SKM-1 (cell line): Measurements from ENCODE around the gene NCAPH2.
"Not testable (repeated sequence)": the region's sequence is repeated elsewhere in the genome, so short reads cannot be mapped to it uniquely, and the experiment has no call there.

Experiments used
- DNase-seq: peaks from one replicate; lab custom pipeline; 2025; ENCODE audit not compliant: unreplicated experiment; lab: John Stamatoyannopoulos, UW

The NCAPH2 gene

GRCh38 chr22:50517495-50518260, 9.7 kb downstream of the NCAPH2 start:
- no peak for DNase-seq

- DNase-seq = no peak
Measured at GRCh38 chr22:50518606-50519005, 10.6 kb downstream of the NCAPH2 start.

DNA sequence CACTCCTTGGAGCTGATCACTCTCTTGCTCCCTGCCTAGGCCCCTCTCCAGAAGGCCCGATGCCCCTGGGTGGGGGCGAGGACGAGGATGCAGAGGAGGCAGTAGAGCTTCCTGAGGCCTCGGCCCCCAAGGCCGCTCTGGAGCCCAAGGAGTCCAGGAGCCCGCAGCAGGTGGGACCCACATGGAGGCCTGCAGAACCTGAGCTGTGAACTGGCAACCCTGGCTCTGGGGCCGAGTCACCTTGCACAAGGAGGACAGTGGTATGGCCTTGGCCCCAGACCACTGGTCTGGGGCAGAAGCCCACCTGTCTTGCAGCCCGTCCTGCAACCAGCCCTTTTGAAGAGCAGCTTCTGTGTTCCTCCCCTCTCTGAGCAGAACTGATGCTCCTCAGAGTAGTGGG, 11.1 kb downstream of the NCAPH2 start:
- DNase-seq = no peak

GRCh38 chr22:50520184-50520583, 12.2 kb downstream of the NCAPH2 start:
- not testable (repeated sequence) for DNase-seq

DNA sequence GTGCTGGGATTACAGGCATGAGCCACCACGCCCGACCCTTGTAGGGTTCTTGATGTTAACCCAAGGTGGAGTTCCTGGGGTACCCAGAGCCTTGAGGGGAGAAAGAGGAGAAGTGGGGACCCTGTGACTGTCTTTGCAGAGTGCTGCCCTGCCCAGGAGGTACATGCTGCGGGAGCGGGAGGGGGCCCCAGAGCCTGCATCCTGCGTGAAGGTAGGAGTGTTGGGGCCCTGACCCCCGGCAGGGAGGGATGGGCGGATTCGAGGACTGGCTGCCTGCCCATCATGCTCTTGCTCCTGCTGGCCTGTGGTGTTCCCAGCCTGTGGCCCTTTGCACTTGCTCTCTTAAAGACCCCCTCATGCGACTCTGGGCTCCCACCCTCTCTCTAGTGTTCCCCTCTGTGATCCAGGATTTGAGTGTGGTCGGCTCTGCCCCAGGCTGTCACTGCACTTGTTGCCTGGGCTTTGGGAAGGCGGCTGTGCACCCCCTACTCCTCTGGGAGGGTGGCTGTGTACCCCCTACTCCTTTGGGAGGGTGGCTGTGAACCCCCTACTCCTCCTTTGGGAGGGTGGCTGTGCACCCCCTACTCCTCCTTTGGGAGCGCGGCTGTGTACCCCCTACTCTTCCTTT, 12.9 kb downstream of the NCAPH2 start:
- DNase-seq = no peak

- no peak for DNase-seq
Measured at GRCh38 chr22:50521710-50522109, 13.7 kb downstream of the NCAPH2 start.

DNA sequence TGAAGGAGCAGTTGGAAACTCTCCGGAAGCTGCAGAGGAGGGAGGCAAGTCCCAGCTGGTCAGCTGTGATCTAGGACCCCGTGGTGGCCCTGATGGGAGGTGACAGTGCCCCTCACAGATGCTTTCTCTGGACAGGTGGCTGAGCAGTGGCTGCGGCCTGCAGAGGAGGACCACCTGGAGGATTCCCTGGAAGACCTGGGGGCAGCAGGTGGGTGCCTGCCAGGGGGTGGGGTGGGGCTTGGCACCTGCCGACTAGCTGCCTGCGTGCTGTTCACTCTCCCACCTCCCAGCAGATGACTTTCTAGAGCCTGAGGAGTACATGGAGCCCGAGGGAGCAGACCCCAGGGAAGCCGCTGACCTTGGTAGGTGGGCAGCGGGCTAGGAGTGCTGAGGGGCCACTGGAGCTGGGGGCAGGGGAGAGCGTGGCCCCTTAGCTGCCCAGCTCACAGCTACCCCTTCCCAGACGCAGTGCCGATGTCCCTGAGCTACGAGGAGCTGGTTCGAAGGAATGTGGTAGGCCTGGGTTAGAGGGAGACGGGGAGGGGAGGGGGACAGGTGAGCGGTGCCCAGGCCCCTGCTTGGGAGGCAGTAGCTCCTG, 14.3 kb downstream of the NCAPH2 start:
- no peak for DNase-seq

DNA sequence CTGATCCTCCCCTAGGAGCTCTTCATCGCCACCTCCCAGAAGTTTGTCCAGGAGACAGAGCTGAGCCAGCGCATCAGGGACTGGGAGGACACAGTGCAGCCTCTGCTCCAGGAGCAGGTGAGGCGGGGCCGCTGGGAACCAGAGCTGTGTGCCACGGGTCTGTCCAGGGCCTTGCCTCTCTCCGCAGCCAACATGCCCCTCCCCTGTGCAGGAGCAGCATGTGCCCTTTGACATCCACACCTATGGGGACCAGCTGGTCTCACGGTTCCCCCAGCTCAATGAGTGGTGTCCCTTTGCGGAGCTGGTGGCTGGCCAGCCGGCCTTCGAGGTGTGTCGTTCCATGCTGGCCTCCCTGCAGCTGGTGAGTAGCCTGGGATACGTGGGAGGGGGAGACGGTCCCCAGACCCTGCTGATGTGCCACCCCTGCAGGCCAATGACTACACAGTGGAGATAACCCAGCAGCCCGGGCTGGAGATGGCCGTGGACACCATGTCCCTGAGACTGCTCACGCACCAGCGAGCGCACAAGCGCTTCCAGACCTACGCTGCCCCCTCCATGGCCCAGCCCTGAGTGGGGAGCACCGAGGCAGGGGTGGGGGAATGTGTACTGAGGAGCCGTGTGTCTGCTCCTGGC, 14.9 kb downstream of the NCAPH2 start:
- DNase-seq = no peak

GRCh38 chr22:50523458-50523805, 15.4 kb downstream of the NCAPH2 start:
- no peak for DNase-seq

DNA sequence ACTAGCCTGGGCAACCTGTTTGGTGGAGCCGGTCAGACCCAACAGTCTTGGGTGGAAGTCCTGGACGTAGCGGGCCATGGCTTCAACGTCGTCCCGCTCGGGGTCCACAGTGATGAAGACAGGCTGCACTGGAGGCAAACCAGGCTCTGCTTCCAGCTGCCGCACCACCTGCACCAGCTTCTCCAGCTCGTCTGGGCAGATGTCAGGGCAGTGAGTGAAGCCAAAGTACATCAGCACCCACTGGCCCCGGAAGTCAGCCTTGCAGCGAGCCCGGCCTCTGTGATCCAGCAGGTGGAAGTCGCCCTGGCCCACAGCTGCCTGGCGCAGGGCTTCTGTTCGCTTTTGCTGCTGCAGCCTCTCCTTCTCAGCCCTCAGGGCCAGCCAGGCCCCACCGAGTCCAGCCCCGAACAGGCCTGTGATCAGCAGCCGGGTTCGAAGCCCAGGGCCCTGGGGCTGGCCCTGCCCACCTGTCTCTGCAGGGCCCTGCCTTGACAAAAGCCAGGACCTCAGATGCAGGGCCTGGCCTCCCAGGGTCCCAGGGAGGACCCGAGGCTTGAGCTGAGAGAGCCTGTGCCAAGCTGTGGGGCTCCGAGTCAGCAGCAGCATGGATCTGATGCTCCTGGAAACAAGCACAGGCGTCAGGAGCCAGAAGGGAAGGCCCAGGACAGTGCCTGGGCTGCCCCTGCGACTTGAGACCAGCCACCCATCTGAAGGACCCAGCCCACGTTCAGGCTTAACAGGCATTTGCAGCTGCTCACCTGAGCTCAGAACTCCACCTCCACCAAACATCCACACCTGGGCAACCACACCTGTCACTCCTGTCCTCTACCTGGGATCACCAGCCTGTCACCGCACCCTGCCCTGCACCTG, 16.0 kb downstream of the NCAPH2 start:
- DNase-seq = no peak

DNA sequence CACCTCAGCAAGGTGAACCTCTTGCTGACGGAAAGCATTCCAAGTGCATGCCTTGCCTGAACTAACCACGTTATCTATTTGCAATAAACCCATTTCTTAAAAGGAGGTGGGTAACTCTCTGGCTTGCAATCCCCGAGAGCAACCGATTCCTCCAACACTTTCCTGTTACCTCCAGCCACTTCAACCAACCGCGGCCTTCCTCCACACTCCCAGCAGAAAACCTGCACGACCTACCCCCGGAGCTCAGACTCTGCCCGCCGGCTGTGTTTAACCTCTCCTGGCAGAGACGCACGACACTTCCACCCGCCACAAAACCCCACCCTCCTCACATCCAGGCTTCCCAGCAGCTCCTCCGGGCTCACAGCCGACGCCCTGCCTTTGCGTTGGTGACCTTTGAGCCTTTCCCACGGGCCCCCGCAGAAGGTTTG, 16.7 kb downstream of the NCAPH2 start:
- DNase-seq = no peak

DNA sequence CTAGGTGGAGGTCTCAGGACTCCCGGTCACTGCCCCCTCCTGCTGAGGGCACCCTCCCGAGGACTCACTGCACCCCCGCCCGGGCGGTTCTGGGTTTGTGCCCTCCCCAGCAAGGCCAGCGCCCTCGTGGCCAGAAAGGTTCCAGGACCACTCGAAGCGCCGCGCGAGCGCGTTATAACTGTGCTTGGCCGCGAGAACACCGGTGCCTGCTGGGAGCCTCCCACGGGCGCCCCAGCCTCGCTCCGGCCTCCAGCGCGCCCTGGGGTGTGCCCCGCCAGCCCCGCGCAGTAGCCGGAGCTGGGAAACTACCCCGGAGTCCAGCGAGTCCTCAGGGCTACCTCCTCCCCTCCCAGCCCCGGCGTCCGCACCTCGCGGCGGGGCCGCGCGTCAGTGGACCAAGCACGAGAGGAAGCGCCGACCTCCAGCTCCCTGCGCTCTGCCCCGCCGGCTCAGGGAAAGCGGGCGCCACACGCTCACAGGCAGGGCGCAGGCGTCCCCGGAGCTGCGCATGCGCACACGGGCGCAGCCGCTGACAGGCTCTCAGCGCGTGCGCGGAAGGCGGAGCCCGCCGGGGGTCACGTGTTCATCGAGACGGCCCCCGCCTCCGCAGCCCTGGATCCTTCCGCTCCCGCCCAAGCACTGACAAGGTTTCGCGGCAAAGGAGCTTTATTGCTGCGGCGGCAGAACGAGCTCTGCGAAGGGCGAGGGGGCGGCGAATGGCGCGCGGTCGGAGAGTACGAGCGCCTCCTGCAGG, 17.3 kb downstream of the NCAPH2 start, which contains the start of gene SCO2:
Gene SCO2 (minus strand): TSS at position 495 of the 754 bp plus-strand sequence. CDS start 1,187 bp downstream, outside the sequence.
- peak; percentile 92 for DNase-seq

DNA sequence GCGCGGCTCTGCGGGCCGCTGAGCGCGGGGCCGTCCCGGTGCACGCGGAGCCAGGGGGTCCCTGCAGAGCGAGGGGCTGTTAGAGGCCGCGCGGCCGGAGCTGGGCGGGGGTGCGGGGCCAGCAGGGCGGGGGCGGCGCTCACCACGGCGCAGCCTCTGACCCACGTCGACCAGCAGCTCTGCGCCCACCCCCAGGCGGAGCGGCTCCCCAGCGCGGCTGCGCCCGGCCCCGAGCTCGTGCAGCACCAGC, 17.8 kb downstream of the NCAPH2 start:
- DNase-seq = no peak

- DNase-seq = peak; percentile 58
Measured at GRCh38 chr22:50526108-50526833, 18.2 kb downstream of the NCAPH2 start.

DNA sequence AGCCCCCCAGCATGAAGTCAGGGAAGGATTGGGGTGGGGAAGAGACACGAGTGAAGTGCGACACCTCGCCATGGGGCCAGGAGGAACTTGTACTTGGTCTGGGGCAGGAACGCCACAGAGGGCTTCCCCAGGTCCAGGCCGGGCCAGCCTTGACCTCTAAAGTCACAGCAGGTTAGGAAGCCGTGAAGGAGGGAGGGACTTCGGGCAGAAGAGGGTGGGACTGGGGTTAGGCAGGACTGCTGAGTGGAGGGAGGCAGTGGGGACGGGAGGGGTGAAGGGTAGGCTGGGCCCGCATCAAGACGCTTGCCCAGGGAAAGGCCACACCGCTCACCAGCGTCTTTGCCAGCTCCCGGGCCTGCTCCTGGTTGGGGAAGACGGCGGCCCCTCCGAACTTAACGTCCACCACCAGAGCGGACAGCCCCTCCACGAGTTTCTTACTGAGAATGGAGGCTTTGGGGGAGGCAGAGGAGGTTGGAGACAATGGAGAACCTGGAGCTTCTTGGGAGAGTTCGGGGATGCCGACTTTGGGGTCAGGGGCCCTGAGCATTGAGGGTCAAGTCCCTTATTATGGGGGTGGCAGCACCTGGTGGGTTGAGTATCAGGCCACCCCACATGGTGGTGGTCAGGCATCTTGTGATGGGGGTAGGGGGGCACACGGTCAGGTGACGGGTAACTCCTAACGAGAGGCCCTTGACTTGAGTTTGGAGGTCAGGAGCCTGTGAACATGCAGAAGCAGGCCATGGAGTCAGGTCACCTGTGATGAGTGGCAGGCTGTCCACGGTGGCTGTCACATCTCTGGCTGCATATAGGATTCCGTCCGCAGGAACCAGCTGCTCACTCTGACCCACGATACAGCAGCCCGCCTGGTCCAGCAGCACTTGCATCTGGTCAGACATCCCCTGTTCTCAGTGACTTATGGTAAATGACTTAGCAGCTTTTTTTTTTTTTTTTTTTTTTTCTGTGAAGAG, 19.1 kb downstream of the NCAPH2 start:
- peak; percentile 58 for DNase-seq

GRCh38 chr22:50527921-50528681, 20.1 kb downstream of the NCAPH2 start:
- DNase-seq = no peak

GRCh38 chr22:50528682-50529415, 20.8 kb downstream of the NCAPH2 start:
- no peak for DNase-seq
